ENCODE data around the gene EHMT1. TPM values are rescaled to one million over a fixed set of nuclear protein-coding genes. Genes with fewer than 3 reads are reported as not detected.

EHMT1 gene
- total RNA-seq, 2 experiments from 2014 or later, result 80.6 to 87.8 TPM

GRCh38 chr9:137578518-137579258 lies 40.1 kb upstream of the EHMT1 start, which contains the start of gene DPH7:
Gene DPH7 (minus strand): TSS chr9:137578925. CDS start chr9:137578777, 148 bp downstream.
- Histone ChIP-seq H3K36me3 (ENCODE audit: insufficient read depth, low read length) (peaks cover 35% of the 10 kb centered on the region), H3K27ac (ENCODE audit: low read depth in 1 of 2, low read length in 2 of 2) (peak within 1 kb of the TSS in 1 of 2 donors; percentile 39), H3K27me3 (ENCODE audit: control insufficient read depth in 1 of 2, insufficient read depth in 2 of 2, low read length in 2 of 2) (no peaks in the 10 kb centered on the region), H3K4me1 (ENCODE audit: insufficient read depth, low read length) (peaks cover 36% of the 10 kb centered on the region), H3K4me3 (ENCODE audit: low read length) (peak within 1 kb of the TSS; percentile 63), H3K9me3 (ENCODE audit: control insufficient read depth in 1 of 2, insufficient read depth in 1 of 2, low read length in 2 of 2) (no peaks in the 10 kb centered on the region)
- CTCF ChIA-PET, result interaction anchor here (1.1 to 2.2 kb wide), 6 partner anchors 12 to 1215 kb away, joined by 3 to 7 read pairs (median 5); partner anchors contain the start of genes DNLZ, MRPL41 and PNPLA7
- Mint-ChIP-seq H3K4me3 (peak within 1 kb of the TSS; percentile 87), H3K36me3 (ENCODE audit: low read depth) (peaks cover 52% of the 10 kb centered on the region), H3K9me3 (no peaks in the 10 kb centered on the region), H3K27ac (peak within 1 kb of the TSS; percentile 71), H3K27me3 (no peaks in the 10 kb centered on the region), H3K4me1 (ENCODE audit: low read depth) (peaks cover 30% of the 10 kb centered on the region)
- DNase-seq, result peak; percentile 88 to 98 (median 94)
- ATAC-seq (ENCODE audit: poor library complexity), result peak; percentile 97
- POLR2A ChIA-PET, result interaction anchor here (0.9 to 1.6 kb wide), 4 partner anchors 10 to 44 kb away, joined by 4 to 8 read pairs (median 5); partner anchors contain the start of genes EHMT1 and MRPL41
- intact Hi-C loops (cut with DNase I, micrococcal nuclease), result loop anchor here in 1 of 2 experiments (1.0 to 5.0 kb wide), 2 partner anchors 40 to 156 kb away; partner anchors contain the start of genes EXD3 and NOXA1
- peak; percentile 94 for TF ChIP-seq CTCF (IDR thresholded peaks at IDR 0.05)

- peaks cover 30% of the 10 kb centered on the region for H3K4me1 Mint-ChIP-seq (ENCODE audit: low read depth)
- no peaks in the 10 kb centered on the region for H3K27me3 Mint-ChIP-seq
- ChIA-PET POLR2A (interaction anchor here (0.6 to 1.6 kb wide), 5 partner anchors 9 to 44 kb away, joined by 3 to 8 read pairs (median 4); partner anchors contain the start of genes EHMT1 and MRPL41), CTCF (interaction anchor here (1.1 to 2.2 kb wide), 6 partner anchors 12 to 1216 kb away, joined by 3 to 7 read pairs (median 5); partner anchors contain the start of genes DNLZ, MRPL41 and PNPLA7)
- H3K4me3 Mint-ChIP-seq, result peak overlapping the region; percentile 79
- intact Hi-C loops (cut with DNase I, micrococcal nuclease), result loop anchor here in 1 of 2 experiments (5.0 kb wide), 1 partner anchor 157 kb away; the partner anchor contains the start of genes EXD3 and NOXA1
- Histone ChIP-seq H3K9me3 (ENCODE audit: control insufficient read depth in 1 of 2, insufficient read depth in 1 of 2, low read length in 2 of 2) (no peaks in the 10 kb centered on the region), H3K4me1 (ENCODE audit: insufficient read depth, low read length) (peaks cover 36% of the 10 kb centered on the region), H3K4me3 (ENCODE audit: low read length) (peak overlapping the region; percentile 63), H3K36me3 (ENCODE audit: insufficient read depth, low read length) (peaks cover 36% of the 10 kb centered on the region), H3K27me3 (ENCODE audit: control insufficient read depth in 1 of 2, insufficient read depth in 2 of 2, low read length in 2 of 2) (no peaks in the 10 kb centered on the region), H3K27ac (ENCODE audit: low read depth in 1 of 2, low read length in 2 of 2) (no peak overlapping the region)
- ATAC-seq (ENCODE audit: poor library complexity) (no peak), DNase-seq (no peak)
- peak overlapping the region; percentile 71 for H3K27ac Mint-ChIP-seq
- no peak for TF ChIP-seq CTCF (IDR thresholded peaks at IDR 0.05)
- no peaks in the 10 kb centered on the region for H3K9me3 Mint-ChIP-seq
- peaks cover 49% of the 10 kb centered on the region for H3K36me3 Mint-ChIP-seq (ENCODE audit: low read depth)
These were observed 39.6 kb upstream of the EHMT1 start for GRCh38 chr9:137579259-137579604.

- Histone ChIP-seq H3K36me3 (ENCODE audit: insufficient read depth, low read length) (peaks cover 26% of the 10 kb centered on the region), H3K27ac (ENCODE audit: low read depth in 1 of 2, low read length in 2 of 2) (no peak overlapping the region), H3K4me1 (ENCODE audit: insufficient read depth, low read length) (peaks cover 36% of the 10 kb centered on the region), H3K27me3 (ENCODE audit: control insufficient read depth in 1 of 2, insufficient read depth in 2 of 2, low read length in 2 of 2) (no peaks in the 10 kb centered on the region), H3K4me3 (ENCODE audit: low read length) (no peak overlapping the region), H3K9me3 (ENCODE audit: control insufficient read depth in 1 of 2, insufficient read depth in 1 of 2, low read length in 2 of 2) (no peaks in the 10 kb centered on the region)
- ChIA-PET POLR2A (interaction anchor here (1.4 kb wide), 1 partner anchor 8 kb away, joined by 8 read pairs; no protein-coding TSS in a partner anchor), CTCF (interaction anchor here (0.7 to 1.9 kb wide), 2 partner anchors 39 to 93 kb away, joined by 3 to 5 read pairs; no protein-coding TSS in a partner anchor)
- ATAC-seq (ENCODE audit: poor library complexity) (no peak), DNase-seq (peak in 1 of 14 experiments; percentile 21)
- no peak overlapping the region for H3K27ac Mint-ChIP-seq
- TF ChIP-seq CTCF (IDR thresholded peaks at IDR 0.05), result no peak
- intact Hi-C loops (cut with DNase I, micrococcal nuclease), result no loop called here
- no peaks in the 10 kb centered on the region for H3K9me3 Mint-ChIP-seq
- H3K36me3 Mint-ChIP-seq (ENCODE audit: low read depth), result peaks cover 41% of the 10 kb centered on the region
- peak overlapping the region; percentile 45 for H3K4me3 Mint-ChIP-seq
- H3K27me3 Mint-ChIP-seq, result no peaks in the 10 kb centered on the region
- peaks cover 24% of the 10 kb centered on the region for H3K4me1 Mint-ChIP-seq (ENCODE audit: low read depth)
These were observed 38.4 kb upstream of the EHMT1 start for GRCh38 chr9:137580209-137580953.

All from CD4-positive, alpha-beta T cell (primary cell).